ENCODE data around the gene CASP10.
"Not testable (repeated sequence)": the region's sequence is repeated elsewhere in the genome, so short reads cannot be mapped to it uniquely, and the experiment has no call there.

CASP10 gene

GRCh38 chr2:201182650-201183364 is at the start of gene CASP10:
Gene CASP10, plus strand, starts transcription at chr2:201183141. Its CDS starts 2,637 bp downstream, at chr2:201185778.
- no peak for DNase-seq

- no peak for DNase-seq
Measured at GRCh38 chr2:201135386-201135785, 47.6 kb upstream of the CASP10 start.

GRCh38 chr2:201136889-201137321 is 46.0 kb upstream of the CASP10 start:
- no peak for DNase-seq

- DNase-seq, result no peak
Measured at GRCh38 chr2:201137505-201138400, 45.2 kb upstream of the CASP10 start.

GRCh38 chr2:201138401-201138970 is 44.5 kb upstream of the CASP10 start:
- no peak for DNase-seq

GRCh38 chr2:201138986-201139781 is 43.8 kb upstream of the CASP10 start:
- not testable (repeated sequence) for DNase-seq

GRCh38 chr2:201139836-201140604 is 42.9 kb upstream of the CASP10 start:
- DNase-seq, result no peak

GRCh38 chr2:201144101-201145051 is 38.6 kb upstream of the CASP10 start:
- DNase-seq, result no peak

- no peak for DNase-seq
Measured at GRCh38 chr2:201148434-201148990, 34.4 kb upstream of the CASP10 start.

- DNase-seq, result no peak
Measured at GRCh38 chr2:201149064-201149820, 33.7 kb upstream of the CASP10 start.

GRCh38 chr2:201149821-201150165 is 33.1 kb upstream of the CASP10 start:
- not testable (repeated sequence) for DNase-seq

GRCh38 chr2:201150454-201151020 is 32.4 kb upstream of the CASP10 start:
- no peak for DNase-seq

- no peak for DNase-seq
Measured at GRCh38 chr2:201151127-201151981, 31.6 kb upstream of the CASP10 start.

- DNase-seq, result no peak
Measured at GRCh38 chr2:201152517-201152916, 30.4 kb upstream of the CASP10 start.

- no peak for DNase-seq
Measured at GRCh38 chr2:201152999-201153815, 29.7 kb upstream of the CASP10 start.

- DNase-seq, result no peak
Measured at GRCh38 chr2:201154615-201155399, 28.1 kb upstream of the CASP10 start.

- DNase-seq, result no peak
Measured at GRCh38 chr2:201156036-201156435, 26.9 kb upstream of the CASP10 start.
